DOHH2 (cell line): ENCODE measurements around the gene PDIA2.
"Not testable (repeated sequence)": the region's sequence is repeated elsewhere in the genome, so short reads cannot be mapped to it uniquely, and the experiment has no call there.

Source experiments
- EZH2phosphoT487 ChIP-seq: fragments of 200-600 bp; sonication (generic); IDR thresholded peaks from 2 replicates; pipeline ENCODE4 v1.6.1; 2017; ENCODE audit warnings: borderline replicate concordance, mild to moderate bottlenecking, antibody characterized with exemption, low read length, moderate library complexity, mixed read lengths
- TF ChIP-seq, protein P1 (sequence below): fragments of 200-600 bp; sonication (generic); IDR thresholded peaks from one replicate; pipeline ENCODE4 v1.5.1; 2014; ENCODE audit warnings: antibody characterized with exemption, mild to moderate bottlenecking, low read depth, low read length; ENCODE audit not compliant: poor library complexity, severe bottlenecking

DNA sequence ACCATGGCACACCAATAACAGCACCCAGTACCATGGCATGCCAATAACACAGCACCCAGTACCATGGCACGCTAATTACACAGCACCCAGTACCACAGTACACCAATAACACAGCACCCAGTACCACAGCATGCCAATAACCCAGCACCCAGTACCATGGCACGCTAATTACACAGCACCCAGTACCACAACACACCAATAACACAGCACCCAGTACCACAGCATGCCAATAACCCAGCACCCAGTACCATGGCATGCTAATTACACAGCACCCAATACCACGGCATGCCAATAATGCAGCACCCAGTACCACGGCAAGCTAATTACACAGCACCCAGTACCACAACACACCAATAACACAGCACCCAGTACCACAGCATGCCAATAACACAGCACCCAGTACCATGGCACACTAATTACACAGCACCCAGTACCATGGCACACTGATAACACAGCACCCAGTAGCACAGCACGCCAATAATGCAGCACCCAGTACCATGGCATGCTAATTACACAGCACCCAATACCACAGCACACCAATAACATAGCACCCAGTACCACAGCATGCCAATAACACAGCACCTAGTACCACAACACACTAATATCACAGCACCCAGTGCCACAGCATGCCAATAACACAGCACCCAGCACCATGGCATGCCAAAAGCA is 51.3 kb downstream of the PDIA2 start:
- TF ChIP-seq, protein P1, sequence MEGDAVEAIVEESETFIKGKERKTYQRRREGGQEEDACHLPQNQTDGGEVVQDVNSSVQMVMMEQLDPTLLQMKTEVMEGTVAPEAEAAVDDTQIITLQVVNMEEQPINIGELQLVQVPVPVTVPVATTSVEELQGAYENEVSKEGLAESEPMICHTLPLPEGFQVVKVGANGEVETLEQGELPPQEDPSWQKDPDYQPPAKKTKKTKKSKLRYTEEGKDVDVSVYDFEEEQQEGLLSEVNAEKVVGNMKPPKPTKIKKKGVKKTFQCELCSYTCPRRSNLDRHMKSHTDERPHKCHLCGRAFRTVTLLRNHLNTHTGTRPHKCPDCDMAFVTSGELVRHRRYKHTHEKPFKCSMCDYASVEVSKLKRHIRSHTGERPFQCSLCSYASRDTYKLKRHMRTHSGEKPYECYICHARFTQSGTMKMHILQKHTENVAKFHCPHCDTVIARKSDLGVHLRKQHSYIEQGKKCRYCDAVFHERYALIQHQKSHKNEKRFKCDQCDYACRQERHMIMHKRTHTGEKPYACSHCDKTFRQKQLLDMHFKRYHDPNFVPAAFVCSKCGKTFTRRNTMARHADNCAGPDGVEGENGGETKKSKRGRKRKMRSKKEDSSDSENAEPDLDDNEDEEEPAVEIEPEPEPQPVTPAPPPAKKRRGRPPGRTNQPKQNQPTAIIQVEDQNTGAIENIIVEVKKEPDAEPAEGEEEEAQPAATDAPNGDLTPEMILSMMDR, result not testable (repeated sequence)
- not testable (repeated sequence) for TF ChIP-seq EZH2phosphoT487
